Stimulated activated CD4-positive, alpha-beta T cell treated with anti-CD3 and anti-CD28 coated beads, TNF-alpha, amount 100 ng/mL, for 1 hour (primary cell): Measurements from ENCODE around the gene ANKS1B.
"Not testable (repeated sequence)": the region's sequence is repeated elsewhere in the genome, so short reads cannot be mapped to it uniquely, and the experiment has no call there.

Source experiments
- DNase-seq, 3 donors: peaks; one replicate each; pipeline ENCODE4 v3.0.0-alpha.2; 2020; ENCODE audit warnings: low read depth in 3 of 3, low spot score in 1 of 3

The ANKS1B gene

GRCh38 chr12:99068993-99069747, 915.6 kb downstream of the ANKS1B start:
- DNase-seq = no peak

- DNase-seq = no peak
These were observed 917.5 kb downstream of the ANKS1B start for GRCh38 chr12:99067171-99067785.

- DNase-seq = no peak
These were observed 918.0 kb downstream of the ANKS1B start for GRCh38 chr12:99066726-99067125.

GRCh38 chr12:99063182-99063581, 921.6 kb downstream of the ANKS1B start:
- no peak for DNase-seq

- DNase-seq = no peak
These were observed 924.8 kb downstream of the ANKS1B start for GRCh38 chr12:99059824-99060511.

GRCh38 chr12:99057670-99058069, 927.1 kb downstream of the ANKS1B start:
- no peak for DNase-seq

GRCh38 chr12:99056186-99056585, 928.5 kb downstream of the ANKS1B start:
- DNase-seq = no peak

GRCh38 chr12:99055299-99055698, 929.4 kb downstream of the ANKS1B start:
- no peak for DNase-seq

- DNase-seq = no peak
These were observed 930.1 kb downstream of the ANKS1B start for GRCh38 chr12:99054601-99055128.

GRCh38 chr12:99053616-99054362, 930.9 kb downstream of the ANKS1B start:
- no peak for DNase-seq

GRCh38 chr12:99049774-99050173, 935.0 kb downstream of the ANKS1B start:
- no peak for DNase-seq

GRCh38 chr12:99045158-99045557, 939.6 kb downstream of the ANKS1B start:
- DNase-seq = no peak

- DNase-seq = peak in 1 of 3 donors; percentile 24
These were observed 941.3 kb downstream of the ANKS1B start for GRCh38 chr12:99043319-99043914.

- DNase-seq = no peak
These were observed 942.5 kb downstream of the ANKS1B start for GRCh38 chr12:99042226-99042625.

- no peak for DNase-seq
These were observed 945.2 kb downstream of the ANKS1B start for GRCh38 chr12:99039367-99040120.

GRCh38 chr12:99036566-99036965, 948.2 kb downstream of the ANKS1B start:
- DNase-seq = no peak

- DNase-seq = no peak
These were observed 948.9 kb downstream of the ANKS1B start for GRCh38 chr12:99035803-99036202.

GRCh38 chr12:99034201-99034600, 950.5 kb downstream of the ANKS1B start:
- DNase-seq = not testable (repeated sequence)

GRCh38 chr12:99029511-99030271, 955.0 kb downstream of the ANKS1B start:
- no peak for DNase-seq
